ENCODE measurements around the gene GAS2L1.
A peak's percentile ranks its signal among the peaks of the same experiment; 100 is the strongest.

The GAS2L1 gene

DNA sequence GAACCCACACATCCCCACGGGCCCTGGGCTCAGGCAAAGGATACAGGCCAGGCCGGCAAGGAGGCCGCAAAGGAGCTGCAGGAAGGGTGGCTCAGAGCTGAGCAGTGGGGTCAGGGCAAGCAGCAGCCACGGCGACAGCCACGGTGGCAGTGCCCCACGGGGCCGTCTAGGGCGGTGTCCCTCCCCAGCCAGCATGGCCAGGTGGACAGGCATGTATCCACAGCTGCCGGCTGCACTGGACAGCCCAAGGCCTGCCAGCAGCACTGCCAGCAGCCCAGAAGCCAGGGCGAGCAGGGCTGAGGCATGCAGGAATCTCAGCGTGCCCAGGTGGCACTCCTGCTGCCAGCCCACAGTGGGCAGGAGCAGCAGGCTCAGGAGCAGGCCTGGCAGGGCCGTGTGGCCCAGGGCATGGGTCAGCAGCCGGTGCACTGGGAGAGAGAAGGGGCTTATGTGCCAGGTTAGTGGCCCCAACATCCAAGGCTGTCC, 42.6 kb upstream of the GAS2L1 start:
- no peak overlapping the region for H3K4me3 ChIP-seq (replicated peaks; ENCODE audit: low read depth, low read length)
- DNase-seq (ENCODE audit: low read depth) = no peak
- TF ChIP-seq, protein P1, sequence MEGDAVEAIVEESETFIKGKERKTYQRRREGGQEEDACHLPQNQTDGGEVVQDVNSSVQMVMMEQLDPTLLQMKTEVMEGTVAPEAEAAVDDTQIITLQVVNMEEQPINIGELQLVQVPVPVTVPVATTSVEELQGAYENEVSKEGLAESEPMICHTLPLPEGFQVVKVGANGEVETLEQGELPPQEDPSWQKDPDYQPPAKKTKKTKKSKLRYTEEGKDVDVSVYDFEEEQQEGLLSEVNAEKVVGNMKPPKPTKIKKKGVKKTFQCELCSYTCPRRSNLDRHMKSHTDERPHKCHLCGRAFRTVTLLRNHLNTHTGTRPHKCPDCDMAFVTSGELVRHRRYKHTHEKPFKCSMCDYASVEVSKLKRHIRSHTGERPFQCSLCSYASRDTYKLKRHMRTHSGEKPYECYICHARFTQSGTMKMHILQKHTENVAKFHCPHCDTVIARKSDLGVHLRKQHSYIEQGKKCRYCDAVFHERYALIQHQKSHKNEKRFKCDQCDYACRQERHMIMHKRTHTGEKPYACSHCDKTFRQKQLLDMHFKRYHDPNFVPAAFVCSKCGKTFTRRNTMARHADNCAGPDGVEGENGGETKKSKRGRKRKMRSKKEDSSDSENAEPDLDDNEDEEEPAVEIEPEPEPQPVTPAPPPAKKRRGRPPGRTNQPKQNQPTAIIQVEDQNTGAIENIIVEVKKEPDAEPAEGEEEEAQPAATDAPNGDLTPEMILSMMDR (IDR thresholded peaks at IDR 0.05; ENCODE audit: low read length, missing control alignments) = no peak

DNA sequence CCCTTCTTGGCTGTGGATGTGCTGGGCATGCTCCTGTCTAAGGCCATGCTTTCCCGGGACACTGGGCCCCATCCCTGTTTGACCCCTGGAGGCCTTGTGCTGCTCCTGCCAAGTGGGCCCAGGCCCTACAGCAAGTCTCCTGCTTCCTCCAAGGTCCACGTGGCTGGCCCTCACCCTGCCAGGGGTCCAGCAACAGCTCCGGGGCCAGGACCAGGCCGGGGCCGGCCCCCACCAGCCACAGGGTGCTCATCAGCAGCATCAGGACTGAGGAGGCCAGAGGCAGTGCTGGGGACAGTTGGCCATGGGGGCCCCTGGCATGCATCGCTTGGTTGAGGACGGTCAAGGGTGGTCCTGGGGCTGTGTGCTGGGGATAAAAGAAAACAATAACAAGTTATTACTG, 41.1 kb upstream of the GAS2L1 start:
- no peak overlapping the region for H3K4me3 ChIP-seq (replicated peaks; ENCODE audit: low read depth, low read length)
- no peak for DNase-seq (ENCODE audit: low read depth)
- TF ChIP-seq, protein P1 (IDR thresholded peaks at IDR 0.05; ENCODE audit: low read length, missing control alignments) = no peak

DNA sequence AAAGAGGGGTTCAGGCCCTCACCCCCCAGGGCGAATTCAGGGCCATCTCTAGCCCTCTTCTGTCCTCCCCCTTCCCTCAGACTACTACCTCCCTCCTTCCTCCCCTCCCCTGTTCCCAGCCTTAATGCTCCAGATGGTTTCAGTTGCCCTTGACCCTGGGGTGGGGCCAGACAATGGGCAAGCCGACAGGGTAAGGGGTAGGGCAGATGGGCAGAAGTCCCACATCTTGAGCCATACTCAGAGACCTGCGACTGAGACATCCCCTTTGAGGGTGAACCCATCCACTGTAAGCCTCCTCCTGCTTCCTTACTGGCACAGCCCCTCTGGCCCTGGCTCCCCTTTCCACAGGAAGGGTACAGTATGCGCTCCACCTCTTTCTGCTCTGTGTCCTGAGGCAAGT, 40.5 kb upstream of the GAS2L1 start:
- no peak overlapping the region for H3K4me3 ChIP-seq (replicated peaks; ENCODE audit: low read depth, low read length)
- TF ChIP-seq, protein P1 (IDR thresholded peaks at IDR 0.05; ENCODE audit: low read length, missing control alignments) = no peak
- DNase-seq (ENCODE audit: low read depth) = no peak

DNA sequence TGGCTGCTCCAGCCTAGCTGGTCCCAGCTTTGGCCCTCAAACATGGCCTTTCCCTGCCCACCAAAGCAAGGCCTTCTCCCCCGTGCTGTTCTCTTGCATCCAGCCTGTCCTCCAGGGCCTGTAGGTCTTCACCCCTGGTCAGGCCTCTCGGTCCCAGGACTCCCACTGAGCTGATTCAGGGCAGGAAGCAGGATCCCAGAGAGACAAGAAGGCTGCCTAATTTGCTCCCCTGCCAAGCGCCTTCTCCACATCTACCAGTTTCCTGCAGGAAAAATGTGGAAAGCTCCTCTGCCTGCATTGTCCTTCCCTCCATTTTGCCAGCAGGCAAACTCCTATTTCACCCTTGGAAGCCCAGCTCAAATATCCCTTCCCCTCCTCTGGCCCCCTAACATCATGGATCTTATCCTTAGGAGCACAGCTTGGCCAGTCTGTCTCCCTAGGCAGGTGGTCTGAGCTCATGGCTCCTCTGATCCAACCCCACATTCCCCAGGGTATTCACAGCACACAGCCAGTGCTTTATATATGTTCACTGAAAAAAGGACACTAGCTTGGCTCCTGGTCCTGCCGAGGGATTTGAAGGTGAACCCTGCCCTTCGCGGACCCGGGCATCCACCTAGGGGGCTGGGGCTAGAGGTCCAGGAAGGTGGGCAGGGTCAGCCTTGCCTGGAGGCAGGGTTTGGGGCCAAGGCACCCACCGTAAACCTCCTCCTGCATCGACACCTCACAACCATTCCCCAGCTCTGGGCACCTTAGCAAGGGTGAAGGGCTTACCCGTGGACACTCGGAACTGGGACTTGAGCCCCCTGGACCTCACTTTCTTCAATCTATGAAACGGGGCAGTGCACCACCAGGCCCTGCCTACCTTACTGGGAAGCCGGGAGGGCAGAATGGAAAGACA, 39.6 kb upstream of the GAS2L1 start:
- TF ChIP-seq, protein P1 (IDR thresholded peaks at IDR 0.05; ENCODE audit: low read length, missing control alignments) = no peak
- H3K4me3 ChIP-seq (replicated peaks; ENCODE audit: low read depth, low read length) = peak overlapping the region; percentile 93
- peak; percentile 28 for DNase-seq (ENCODE audit: low read depth)

DNA sequence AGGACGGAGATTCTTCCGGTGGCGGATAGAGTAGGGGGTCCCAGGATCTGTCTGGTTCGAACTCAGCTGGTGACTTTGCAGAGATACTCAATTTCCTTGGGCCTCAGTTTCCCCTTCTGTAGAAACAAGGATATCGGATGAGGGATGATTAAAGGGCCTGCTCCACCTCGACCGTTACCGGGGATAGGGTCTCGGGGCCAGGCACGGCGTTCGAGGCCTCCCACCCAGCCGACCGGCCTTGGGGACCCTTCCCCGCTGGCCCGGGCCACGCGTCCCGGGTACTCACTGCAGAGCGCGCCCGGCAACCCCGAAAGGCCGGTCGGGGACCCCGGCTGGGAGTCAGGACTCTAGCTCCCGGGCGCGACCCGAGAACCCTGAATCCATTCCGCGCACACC, 39.0 kb upstream of the GAS2L1 start:
- TF ChIP-seq, protein P1 (IDR thresholded peaks at IDR 0.05; ENCODE audit: low read length, missing control alignments) = no peak
- peak overlapping the region; percentile 93 for H3K4me3 ChIP-seq (replicated peaks; ENCODE audit: low read depth, low read length)
- DNase-seq (ENCODE audit: low read depth) = no peak

DNA sequence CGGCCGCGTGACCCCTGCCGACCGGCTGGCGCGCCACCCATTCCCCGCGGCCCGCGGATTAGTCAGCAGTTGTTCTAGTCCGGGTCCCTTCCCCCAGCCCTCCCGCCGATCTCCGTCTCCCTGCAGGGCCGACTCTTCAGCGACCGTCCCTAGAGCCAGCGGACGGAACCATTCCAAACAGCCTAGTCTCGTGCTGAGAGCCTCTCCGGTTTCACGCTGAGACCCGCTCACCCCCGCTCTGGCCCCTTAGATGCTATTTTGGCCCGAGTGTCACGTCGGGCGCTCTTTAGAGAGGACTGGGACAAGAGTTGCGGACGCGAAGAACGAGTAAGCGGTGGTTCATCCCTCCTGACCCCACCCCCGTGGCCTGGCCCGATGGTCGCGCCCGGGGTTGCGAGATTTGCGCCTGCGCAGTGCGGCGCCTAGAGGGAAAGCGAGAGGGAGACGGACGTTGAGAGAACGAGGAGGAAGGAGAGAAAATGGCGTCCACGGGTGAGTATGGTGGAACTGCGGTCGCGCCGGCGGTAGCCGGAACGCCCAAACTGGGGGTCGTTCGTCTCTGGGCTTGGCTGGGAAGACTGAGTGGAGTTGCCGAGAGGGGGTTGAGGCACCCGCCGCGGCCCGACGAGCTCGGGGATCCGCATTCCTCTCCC, 38.5 kb upstream of the GAS2L1 start, which contains the start of the genes EWSR1 and RHBDD3:
Gene EWSR1 (plus strand): TSS at position 411 of the 653 bp plus-strand sequence. CDS start 69 bp downstream, at position 480.
Gene RHBDD3 (minus strand): TSS at position 124 of the 653 bp plus-strand sequence. CDS start 2,355 bp downstream, outside the sequence.
- peak; percentile 98 for DNase-seq (ENCODE audit: low read depth)
- TF ChIP-seq, protein P1 (IDR thresholded peaks at IDR 0.05; ENCODE audit: low read length, missing control alignments) = no peak
- H3K4me3 ChIP-seq (replicated peaks; ENCODE audit: low read depth, low read length) = peak within 1 kb of the TSS; percentile 93

All from fibroblast of pulmonary artery (primary cell).